GM19328 (cell line): Measurements from ENCODE around the gene PPP4R2.

Experiments used
- ATAC-seq: cut with Tn5 transposase; IDR thresholded peaks from one replicate; pipeline ENCODE4 v1.9.1; 2021; ENCODE audit warnings: mild to moderate bottlenecking, moderate library complexity; ENCODE audit not compliant: unreplicated experiment

PPP4R2 gene

GRCh38 chr3:73107676-73108187 lies 111.1 kb downstream of the PPP4R2 start:
- no peak for ATAC-seq

GRCh38 chr3:73108750-73109149 lies 112.1 kb downstream of the PPP4R2 start:
- no peak for ATAC-seq

GRCh38 chr3:73110530-73110929 lies 113.9 kb downstream of the PPP4R2 start:
- ATAC-seq, result no peak

GRCh38 chr3:73114711-73115110 lies 118.1 kb downstream of the PPP4R2 start:
- no peak for ATAC-seq

- ATAC-seq, result no peak
These were observed 119.2 kb downstream of the PPP4R2 start for GRCh38 chr3:73115806-73116205.
